Stimulated activated CD4-positive, alpha-beta T cell treated with anti-CD3 and anti-CD28 coated beads, Interleukin-2, amount 100 ng/mL, for 48 hours (primary cell): ENCODE data around the gene RALBP1.

ENCODE experiments used
- DNase-seq, 2 donors: peaks; one replicate each; pipeline ENCODE4 v3.0.0-alpha.2; 2020

Gene RALBP1

GRCh38 chr18:9513971-9514512 lies 38.7 kb downstream of the RALBP1 start:
- no peak for DNase-seq

GRCh38 chr18:9516437-9517064 lies 41.2 kb downstream of the RALBP1 start:
- DNase-seq: no peak

- DNase-seq: no peak
Observed at GRCh38 chr18:9517869-9518268, 42.6 kb downstream of the RALBP1 start.

DNA sequence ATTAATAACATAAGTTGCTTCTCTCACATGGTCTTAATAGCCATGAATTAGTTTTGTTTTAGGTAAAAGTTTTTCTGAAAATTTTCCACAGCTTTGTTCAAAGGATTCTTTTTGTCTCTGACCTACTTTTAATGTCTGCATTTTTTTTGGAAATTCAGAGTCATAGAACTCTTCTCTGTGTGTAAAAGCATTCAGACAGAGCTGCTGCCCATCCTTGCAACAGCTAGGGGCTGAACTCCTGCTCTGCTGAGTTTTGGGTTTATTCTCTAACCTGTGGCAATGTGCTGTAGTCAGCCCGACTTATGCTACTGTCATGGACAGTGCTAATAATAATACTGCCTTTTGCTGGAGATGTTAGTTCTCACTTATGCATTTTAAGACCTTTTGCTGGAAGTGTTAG lies 44.1 kb downstream of the RALBP1 start:
- no peak for DNase-seq

DNA sequence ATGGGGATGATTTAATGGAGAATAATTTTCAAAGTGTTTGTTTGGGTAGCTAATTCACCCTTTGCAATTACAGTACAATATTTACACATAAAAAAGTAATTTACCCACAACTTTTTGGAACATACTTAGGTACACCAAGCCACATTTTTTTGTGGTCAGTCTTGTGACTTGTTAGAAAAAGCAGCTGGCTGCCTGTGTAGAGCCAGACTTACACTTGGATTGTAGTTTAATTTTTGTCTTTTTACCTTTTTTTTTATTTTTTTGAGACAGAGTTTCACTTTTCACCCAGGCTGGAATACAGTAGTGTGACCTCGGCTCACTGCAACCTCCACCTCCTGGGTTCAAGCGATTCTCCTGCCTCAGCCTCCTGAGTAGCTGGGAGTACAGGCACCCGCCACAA lies 45.4 kb downstream of the RALBP1 start:
- DNase-seq: no peak

GRCh38 chr18:9521770-9522169 lies 46.5 kb downstream of the RALBP1 start:
- DNase-seq: no peak

DNA sequence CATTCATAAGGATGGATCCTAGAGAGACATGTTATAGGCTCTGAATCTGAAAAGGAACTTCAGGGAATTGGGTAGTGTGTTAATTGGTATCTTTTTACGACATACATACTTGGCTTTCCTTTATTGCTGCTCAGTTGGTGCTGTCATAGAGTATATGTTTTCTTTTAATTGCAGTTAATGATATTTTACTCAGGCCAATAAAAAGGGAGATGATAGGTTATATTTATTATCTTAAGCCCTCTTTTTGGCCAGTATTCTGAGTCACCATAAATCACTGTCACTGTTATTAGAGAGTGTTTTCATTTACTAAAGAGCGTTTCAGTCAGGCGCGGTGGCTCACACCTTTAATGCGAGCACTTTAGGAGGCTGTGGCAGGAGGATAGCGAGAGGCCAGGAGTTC lies 47.6 kb downstream of the RALBP1 start:
- no peak for DNase-seq

DNA sequence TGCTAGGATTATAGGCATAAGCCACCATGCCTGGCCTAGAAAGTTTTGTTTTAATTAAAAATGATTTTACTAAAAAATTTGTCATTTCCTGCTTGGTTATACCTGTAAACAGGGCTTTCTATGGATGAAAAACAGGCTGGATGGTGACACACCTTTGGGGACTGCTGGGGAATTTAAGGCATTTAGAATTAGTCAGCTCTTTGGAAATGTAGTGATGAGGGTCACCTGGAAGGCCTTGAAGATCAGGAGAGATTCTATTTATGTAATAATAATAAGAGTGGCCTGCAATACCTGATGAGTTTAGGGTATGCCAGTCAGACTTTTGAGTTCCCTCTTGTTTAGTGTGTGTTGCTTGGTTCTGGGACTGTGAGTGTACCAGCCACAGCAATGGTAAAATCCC lies 51.1 kb downstream of the RALBP1 start:
- DNase-seq: no peak

- DNase-seq: no peak
Observed at GRCh38 chr18:9530226-9531009, 55.1 kb downstream of the RALBP1 start.

GRCh38 chr18:9531791-9532410 lies 56.6 kb downstream of the RALBP1 start:
- DNase-seq: no peak

DNA sequence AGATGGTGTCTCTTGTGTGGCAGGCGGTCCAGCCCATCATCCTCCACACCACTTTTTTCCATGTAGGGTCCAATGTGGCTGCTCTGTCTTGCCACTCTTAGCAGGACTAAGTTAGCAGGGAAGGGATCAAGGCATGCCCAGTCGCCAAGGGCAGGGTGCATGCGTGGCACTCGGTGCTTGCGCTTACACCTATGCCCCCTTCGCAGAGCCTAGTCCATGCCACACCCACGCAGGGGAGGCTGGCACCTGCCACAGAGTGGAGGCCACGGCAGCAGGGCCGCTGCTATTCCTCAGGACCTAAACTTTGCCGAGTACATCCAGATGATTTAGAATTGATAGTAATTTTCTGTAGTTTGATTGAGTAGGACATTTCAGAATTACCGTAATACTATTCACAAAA lies 59.5 kb downstream of the RALBP1 start:
- no peak for DNase-seq

DNA sequence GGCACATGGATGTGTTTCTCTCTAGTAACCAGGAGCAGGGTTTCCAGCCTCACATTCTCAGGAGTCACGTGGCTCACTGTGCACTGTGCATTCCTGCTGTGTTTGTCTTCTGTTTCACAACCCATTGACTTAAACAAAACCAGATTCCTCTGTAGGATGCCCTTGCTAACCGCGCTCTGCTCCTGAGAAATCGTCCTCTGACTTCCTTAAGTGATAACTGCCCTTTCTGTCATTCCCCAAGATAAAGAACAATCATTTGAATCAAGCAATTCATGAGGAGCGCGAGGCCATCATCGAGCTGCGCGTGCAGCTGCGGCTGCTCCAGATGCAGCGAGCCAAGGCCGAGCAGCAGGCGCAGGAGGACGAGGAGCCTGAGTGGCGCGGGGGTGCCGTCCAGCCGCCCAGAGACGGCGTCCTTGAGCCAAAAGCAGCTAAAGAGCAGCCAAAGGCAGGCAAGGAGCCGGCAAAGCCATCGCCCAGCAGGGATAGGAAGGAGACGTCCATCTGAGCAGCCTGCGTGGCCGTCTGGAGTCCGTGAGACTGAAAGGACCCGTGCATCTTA lies 60.2 kb downstream of the RALBP1 start:
- DNase-seq: no peak

GRCh38 chr18:9536354-9537152 lies 61.2 kb downstream of the RALBP1 start:
- no peak for DNase-seq

GRCh38 chr18:9537677-9538076 lies 62.4 kb downstream of the RALBP1 start:
- no peak for DNase-seq

DNA sequence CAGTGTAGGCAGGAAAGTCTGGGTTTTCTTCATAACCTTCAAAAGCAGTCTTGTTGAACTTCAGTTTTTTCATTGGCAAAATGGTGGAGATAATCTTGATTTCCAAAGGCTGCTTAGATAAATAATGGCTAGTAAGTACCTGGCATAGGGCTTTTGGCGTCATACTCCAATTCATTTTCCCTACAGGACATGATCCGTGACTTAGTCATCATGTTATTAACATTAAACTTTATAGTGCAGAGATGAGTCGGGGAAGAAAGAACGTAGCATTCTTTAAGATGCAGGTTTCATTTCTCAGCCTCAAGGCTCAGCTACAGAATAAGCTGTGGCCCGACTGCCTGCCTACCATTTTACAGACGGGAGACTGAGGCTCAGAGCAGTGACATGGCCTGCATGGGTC lies 64.0 kb downstream of the RALBP1 start:
- no peak for DNase-seq

- no peak for DNase-seq
Observed at GRCh38 chr18:9539938-9540337, 64.6 kb downstream of the RALBP1 start.

DNA sequence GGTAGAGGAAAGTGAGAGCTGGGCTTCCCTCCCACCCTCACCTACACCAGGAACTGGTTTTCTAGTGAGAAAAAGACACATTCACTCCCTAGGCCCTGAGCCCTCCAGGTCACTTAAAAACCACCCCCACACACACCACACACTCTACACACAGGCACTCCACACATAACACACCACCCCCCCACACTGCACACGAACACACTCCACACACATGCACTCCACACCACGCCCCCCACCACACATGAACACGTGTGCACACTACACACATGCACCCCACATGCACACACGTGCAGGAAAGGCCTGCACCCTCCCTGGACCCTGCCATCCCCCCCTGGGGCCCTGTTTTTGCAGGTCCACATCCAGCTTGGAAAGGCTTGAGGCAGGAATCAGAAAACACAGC lies 67.6 kb downstream of the RALBP1 start:
- DNase-seq: no peak

- DNase-seq: no peak
Observed at GRCh38 chr18:9545029-9545428, 69.7 kb downstream of the RALBP1 start.

DNA sequence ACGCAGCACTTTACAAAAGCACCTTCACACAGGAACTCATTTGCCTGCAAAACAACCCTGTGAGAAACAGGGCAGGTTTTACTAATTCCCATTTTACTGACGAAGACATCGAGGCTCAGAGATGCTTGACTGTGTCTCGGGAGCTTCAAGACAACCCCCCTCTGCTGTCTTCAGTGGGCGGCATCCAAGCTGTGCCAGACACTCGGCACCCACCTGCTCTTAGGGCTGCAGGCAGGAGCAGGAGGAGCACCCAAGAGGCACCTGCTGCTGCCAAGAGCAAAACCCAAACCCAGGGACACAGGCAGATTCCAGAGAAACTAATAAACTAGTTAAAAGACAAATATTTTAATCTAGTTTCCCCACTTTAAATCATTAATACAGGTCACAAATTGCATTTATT lies 71.2 kb downstream of the RALBP1 start:
- DNase-seq: no peak

DNA sequence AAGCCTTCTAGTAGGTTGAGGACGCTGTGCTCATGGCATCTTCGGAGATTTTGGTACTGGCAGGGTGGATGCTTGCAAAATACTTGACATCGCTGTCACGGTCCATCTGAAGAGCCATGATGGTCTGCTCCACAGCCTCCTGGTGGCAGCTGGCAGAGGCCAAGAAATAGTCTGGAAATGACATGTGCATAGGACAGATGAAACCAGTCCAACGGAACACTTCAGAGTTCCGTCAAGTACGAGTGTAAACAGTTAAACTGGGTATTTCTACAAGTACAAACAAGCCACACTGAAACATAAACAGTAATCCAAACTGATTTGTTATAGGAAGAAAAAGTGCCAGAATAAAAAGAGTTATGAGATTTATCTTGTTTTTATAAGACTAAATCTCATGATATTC lies 72.5 kb downstream of the RALBP1 start:
- DNase-seq: no peak

DNA sequence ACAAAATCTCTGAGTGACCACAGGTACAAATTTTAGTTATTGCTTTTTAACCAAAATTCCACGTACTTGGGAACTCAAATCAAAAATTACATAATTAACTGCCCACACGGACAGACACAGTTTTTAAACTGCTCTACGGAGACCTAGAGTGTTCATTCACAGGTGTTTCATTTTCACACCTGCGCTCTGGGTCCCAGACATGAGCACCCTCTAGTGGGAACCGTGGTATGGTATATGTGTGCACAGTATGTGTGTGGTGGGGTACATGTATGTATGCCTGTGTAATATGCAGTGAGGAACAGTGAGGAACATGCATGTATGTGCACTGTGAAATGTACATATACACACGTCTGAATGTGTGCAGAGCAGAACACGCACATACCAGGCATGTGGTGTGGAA lies 74.1 kb downstream of the RALBP1 start:
- DNase-seq: no peak

DNA sequence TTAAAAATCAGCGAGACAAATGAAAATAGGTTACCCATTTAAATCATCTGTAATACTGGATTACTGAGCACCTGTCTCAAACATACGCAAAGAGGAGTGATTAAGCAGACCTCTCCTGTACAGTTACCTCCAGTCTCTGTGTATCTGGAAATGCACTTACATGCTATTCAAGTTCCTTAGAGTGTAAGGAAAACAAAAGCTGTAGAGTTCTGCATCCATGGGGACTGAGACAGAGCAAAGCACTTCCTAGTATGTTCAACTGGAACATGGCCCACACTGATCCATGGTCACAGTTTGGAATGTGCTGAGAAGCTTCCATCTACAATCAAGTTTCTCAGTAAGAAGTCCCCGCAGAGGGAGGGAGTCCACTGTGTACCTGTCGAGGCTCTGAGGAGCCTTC lies 75.1 kb downstream of the RALBP1 start:
- no peak for DNase-seq

GRCh38 chr18:9552191-9552590 lies 76.9 kb downstream of the RALBP1 start:
- DNase-seq: no peak
